SK-N-SH (cell line): ENCODE results near the gene MAP2K5. TPM values are rescaled to one million over a fixed set of nuclear protein-coding genes. Genes with fewer than 3 reads are reported as not detected.

Source experiments
- CTCF ChIA-PET: fragments of 300-600, 350-600 bp; formaldehyde crosslinking; extraction: SDS; loops from one replicate; lab custom pipeline; 2021; lab: Yijun Ruan, JAX
- POLR2A ChIA-PET: fragments of 350-600 bp; sonication (Branson Sonifier 250); formaldehyde crosslinking; extraction: SDS; loops from one replicate; lab custom pipeline; 2020; ENCODE audit warnings: antibody characterized with exemption, inconsistent platforms; lab: Yijun Ruan, JAX
- DNase-seq: peaks from one replicate; pipeline ENCODE4 v3.0.0; 2012
- H2AFZ ChIP-seq: fragments of 200-600 bp; sonication (generic); 2 replicates; pipeline ENCODE4 v1.8.1; 2016; ENCODE audit warnings: antibody characterized with exemption, mild to moderate bottlenecking, low read depth
- H3F3A ChIP-seq: fragments of 200-600 bp; sonication (generic); replicated peaks from 2 replicates; pipeline ENCODE3; 2016; ENCODE audit warnings: antibody characterized with exemption, mild to moderate bottlenecking; ENCODE audit not compliant: insufficient read depth
- H3K27ac ChIP-seq, 2 experiments: fragments of 200-500 bp in 1 of 2; fragments of 200-600 bp in 1 of 2; sonication (Bioruptor generic) in 1 of 2; sonication (generic), shearing (Covaris generic) in 1 of 2; 2 replicates each; pipeline versions ENCODE4 v1.5.1 to v1.6.1; 2014 to 2016; ENCODE audit warnings: low read depth in 2 of 2, inconsistent platforms in 1 of 2, low read length in 1 of 2, mild to moderate bottlenecking in 1 of 2, mixed read lengths in 1 of 2
- H3K27me3 ChIP-seq: fragments of 200-600 bp; sonication (generic), shearing (Covaris generic); 2 replicates; pipeline ENCODE4 v1.6.1; 2016; ENCODE audit warnings: mixed run types; ENCODE audit not compliant: insufficient read depth
- H3K36me3 ChIP-seq, 2 experiments: fragments of 200-500 bp in 1 of 2; fragments of 200-600 bp in 1 of 2; sonication (Bioruptor generic) in 1 of 2; sonication (generic) in 1 of 2; replicated peaks in 1 of 2; 2 replicates each; pipeline versions ENCODE3 to v1.5.1; 2014 to 2016; ENCODE audit warnings: low read length in 1 of 2, mild to moderate bottlenecking in 1 of 2; ENCODE audit not compliant: insufficient read depth in 2 of 2, control insufficient read depth in 1 of 2
- H3K4me1 ChIP-seq, 2 experiments: fragments of 200-500 bp in 1 of 2; fragments of 200-600 bp in 1 of 2; sonication (Bioruptor generic) in 1 of 2; sonication (generic), shearing (Covaris generic) in 1 of 2; 2 replicates each; pipeline versions ENCODE4 v1.5.1 to v1.6.1; 2014 to 2016; ENCODE audit warnings: low read depth in 1 of 2, low read length in 1 of 2, mixed run types in 1 of 2; ENCODE audit not compliant: insufficient read depth in 2 of 2, control insufficient read depth in 1 of 2
- H3K4me2 ChIP-seq: fragments of 200-600 bp; sonication (generic), shearing (Covaris generic); 2 replicates; pipeline ENCODE4 v1.6.1; 2017; ENCODE audit warnings: mixed run types
- H3K4me3 ChIP-seq, 2 experiments: fragments of 200-500 bp in 1 of 2; fragments of 200-600 bp in 1 of 2; sonication (Bioruptor generic) in 1 of 2; sonication (generic), shearing (Covaris generic) in 1 of 2; 2 replicates each; pipeline versions ENCODE4 v1.5.1 to v1.8.1; 2014 to 2016; ENCODE audit warnings: low read depth in 2 of 2, inconsistent platforms in 1 of 2, low read length in 1 of 2, mild to moderate bottlenecking in 1 of 2, mixed read lengths in 1 of 2, moderate library complexity in 1 of 2
- H3K79me2 ChIP-seq: fragments of 200-600 bp; sonication (generic); 2 replicates; pipeline ENCODE4 v1.8.1; 2017; ENCODE audit warnings: mild to moderate bottlenecking; ENCODE audit not compliant: insufficient read depth
- H3K9ac ChIP-seq: fragments of 200-600 bp; sonication (generic); 2 replicates; pipeline ENCODE4 v1.6.1; 2017; ENCODE audit warnings: mixed run types
- H3K9me2 ChIP-seq: fragments of 200-600 bp; sonication (generic); 2 replicates; pipeline ENCODE4 v1.6.1; 2017; ENCODE audit warnings: mixed run types
- H3K9me3 ChIP-seq: fragments of 200-600 bp; sonication (generic); 2 replicates; pipeline ENCODE4 v1.6.1; 2017; ENCODE audit warnings: mixed run types, mild to moderate bottlenecking, moderate library complexity
- H4K20me1 ChIP-seq: fragments of 200-600 bp; sonication (generic); 2 replicates; pipeline ENCODE4 v1.6.1; 2017; ENCODE audit warnings: mild to moderate bottlenecking, mixed run types; ENCODE audit not compliant: insufficient read depth
- CHD2 ChIP-seq: fragments of 150-350 bp; IDR thresholded peaks from 2 replicates; pipeline ENCODE4 v1.6.1; 2018; ENCODE audit warnings: low read length; ENCODE audit not compliant: partially characterized antibody
- ELF1 ChIP-seq: IDR thresholded peaks from 2 replicates; pipeline ENCODE4 v1.4.0; 2012
- EP300 ChIP-seq, 2 experiments: IDR thresholded peaks; 2 replicates each; pipeline versions ENCODE4 v1.4.0 to v1.6.1; 2012; ENCODE audit warnings: borderline replicate concordance in 1 of 2, low read depth in 1 of 2, low read length in 1 of 2
- FOSL2 ChIP-seq: IDR thresholded peaks from 2 replicates; pipeline ENCODE4 v1.4.0; 2012; ENCODE audit warnings: low read depth, mild to moderate bottlenecking, moderate library complexity, borderline replicate concordance
- FOXJ3 ChIP-seq: sonication (generic); formaldehyde crosslinking; IDR thresholded peaks from 2 replicates; pipeline ENCODE4 v1.5.1; 2020; ENCODE audit warnings: mild to moderate bottlenecking, missing genetic modification reagents
- GATA2 ChIP-seq: sonication (generic); formaldehyde crosslinking; IDR thresholded peaks from 2 replicates; pipeline ENCODE4 v1.5.0; 2020; ENCODE audit warnings: mild to moderate bottlenecking, missing genetic modification reagents
- IRF3 ChIP-seq: fragments of 150-350 bp; IDR thresholded peaks from 2 replicates; pipeline ENCODE4 v1.6.1; 2016; ENCODE audit warnings: mild to moderate bottlenecking, low read depth, low read length
- MEF2A ChIP-seq: IDR thresholded peaks from 2 replicates; pipeline ENCODE4 v1.4.0; 2012; ENCODE audit warnings: low read depth, borderline replicate concordance
- MXI1 ChIP-seq: IDR thresholded peaks from 2 replicates; pipeline ENCODE4 v1.6.1; 2012; ENCODE audit warnings: mild to moderate bottlenecking, low read depth, low read length, improper control_type of control experiment
- NFIC ChIP-seq: IDR thresholded peaks from 2 replicates; pipeline ENCODE4 v1.4.0; 2012; ENCODE audit warnings: borderline replicate concordance
- POLR2AphosphoS5 ChIP-seq: IDR thresholded peaks from 2 replicates; pipeline ENCODE4 v1.6.1; 2012; ENCODE audit warnings: low read depth, low read length
- RXRA ChIP-seq: IDR thresholded peaks from 2 replicates; pipeline ENCODE4 v1.4.0; 2012; ENCODE audit warnings: low read depth, mild to moderate bottlenecking, borderline replicate concordance
- SIN3A ChIP-seq: IDR thresholded peaks from 2 replicates; pipeline ENCODE4 v1.6.1; 2012; ENCODE audit warnings: low read depth, mild to moderate bottlenecking, low read length, moderate library complexity, borderline replicate concordance
- TCF12 ChIP-seq: IDR thresholded peaks from 2 replicates; pipeline ENCODE4 v1.4.0; 2012
- TEAD4 ChIP-seq: IDR thresholded peaks from 2 replicates; pipeline ENCODE4 v1.4.0; 2012; ENCODE audit warnings: mild to moderate bottlenecking, borderline replicate concordance; ENCODE audit not compliant: insufficient read depth
- YY1 ChIP-seq: IDR thresholded peaks from 2 replicates; pipeline ENCODE4 v1.4.0; 2012; ENCODE audit warnings: low read depth, mild to moderate bottlenecking
- ZBTB33 ChIP-seq: IDR thresholded peaks from 2 replicates; pipeline ENCODE4 v1.4.0; 2012; ENCODE audit warnings: low read depth, borderline replicate concordance
- WGBS: methylation state at CpG from one replicate; pipeline ENCODE4 v1.1.6; 2017; ENCODE audit warnings: low lambda C conversion rate; 5-methylcytosine and 5-hydroxymethylcytosine counted together
- polyA plus RNA-seq, 3 experiments: library from polyadenylated mRNA; depleted of rRNA; stranded (reverse); fragments of >200 nt; gene quantifications; 2 replicates each; pipeline ENCODE4 v1.2.3, GENCODE V29; 2012
- TF ChIP-seq, protein P1 (sequence below): IDR thresholded peaks from 2 replicates; pipeline ENCODE4 v1.4.0; 2012; ENCODE audit warnings: low read depth, borderline replicate concordance
- TF ChIP-seq, protein P2 (sequence below): IDR thresholded peaks from 2 replicates; pipeline ENCODE4 v1.4.0; 2012; ENCODE audit warnings: low read depth

MAP2K5 gene
- polyA plus RNA-seq, 1 of the 3 experiments (the other 2 are of a cell fraction), result 6.2 TPM

- H3K4me3 ChIP-seq, result no peak overlapping the region
- H3F3A ChIP-seq, result peaks cover 4% of the 10 kb centered on the region
- H3K36me3 ChIP-seq, result no peaks in the 10 kb centered on the region
- no peak for TF ChIP-seq RXRA
- TF ChIP-seq FOXJ3 (CRISPR knock-in tag), result no peak
- no peak for TF ChIP-seq GATA2 (CRISPR knock-in tag)
- no peak for TF ChIP-seq IRF3
- no peak for TF ChIP-seq CHD2
- TF ChIP-seq SIN3A, result no peak
- no peak for TF ChIP-seq YY1
- no peak for TF ChIP-seq TEAD4
- no peak for TF ChIP-seq TCF12
- no peak for TF ChIP-seq NFIC
- TF ChIP-seq EP300 (IDR thresholded peaks at IDR 0.05; ENCODE audit: borderline replicate concordance in 1 of 2, low read depth in 1 of 2, low read length in 1 of 2), result no peak
- TF ChIP-seq, protein P1, sequence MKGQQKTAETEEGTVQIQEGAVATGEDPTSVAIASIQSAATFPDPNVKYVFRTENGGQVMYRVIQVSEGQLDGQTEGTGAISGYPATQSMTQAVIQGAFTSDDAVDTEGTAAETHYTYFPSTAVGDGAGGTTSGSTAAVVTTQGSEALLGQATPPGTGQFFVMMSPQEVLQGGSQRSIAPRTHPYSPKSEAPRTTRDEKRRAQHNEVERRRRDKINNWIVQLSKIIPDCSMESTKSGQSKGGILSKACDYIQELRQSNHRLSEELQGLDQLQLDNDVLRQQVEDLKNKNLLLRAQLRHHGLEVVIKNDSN, result no peak
- H4K20me1 ChIP-seq, result no peaks in the 10 kb centered on the region
- DNase-seq, result no peak
- no peak overlapping the region for H3K9ac ChIP-seq
- no peaks in the 10 kb centered on the region for H3K79me2 ChIP-seq
- H3K27ac ChIP-seq, result no peak overlapping the region
- ChIA-PET POLR2A (no interaction called here), CTCF (no interaction called here)
- H3K27me3 ChIP-seq, result no peaks in the 10 kb centered on the region
- H3K9me2 ChIP-seq, result no peaks in the 10 kb centered on the region
- no peak overlapping the region for H3K4me2 ChIP-seq
- H2AFZ ChIP-seq, result no peak overlapping the region
- 92% methylated on average over 5 of the region's 5 CpGs for WGBS
- peaks cover 0 to 3% of the 10 kb centered on the region in 2 experiments; a peak in 2 of 4 replicates for H3K4me1 ChIP-seq
- H3K9me3 ChIP-seq, result no peaks in the 10 kb centered on the region
These were observed 37.7 kb upstream of the MAP2K5 start for GRCh38 chr15:67504796-67505195.

GRCh38 chr15:67505675-67506572, 36.6 kb upstream of the MAP2K5 start:
- H3K9me3 ChIP-seq, result no peaks in the 10 kb centered on the region
- no peak overlapping the region for H2AFZ ChIP-seq
- H3K9ac ChIP-seq, result no peak overlapping the region
- no peaks in the 10 kb centered on the region for H3K79me2 ChIP-seq
- H3K4me3 ChIP-seq, result no peak overlapping the region
- peaks cover 0 to 10% of the 10 kb centered on the region in 2 experiments; a peak in 2 of 4 replicates for H3K4me1 ChIP-seq
- H3K9me2 ChIP-seq, result no peaks in the 10 kb centered on the region
- WGBS, result 75% methylated on average over 5 of the region's 5 CpGs
- no peaks in the 10 kb centered on the region for H3K36me3 ChIP-seq
- peaks cover 12% of the 10 kb centered on the region for H3F3A ChIP-seq
- H3K27ac ChIP-seq, result no peak overlapping the region
- no peak overlapping the region for H3K4me2 ChIP-seq
- ChIA-PET CTCF (interaction anchor here (1.1 to 1.2 kb wide), 2 partner anchors 49 to 330 kb away, joined by 3 read pairs; no protein-coding TSS in a partner anchor), POLR2A (no interaction called here)
- no peaks in the 10 kb centered on the region for H4K20me1 ChIP-seq
- no peak for DNase-seq
- no peaks in the 10 kb centered on the region for H3K27me3 ChIP-seq
- TF ChIP-seq ZBTB33 (no peak), POLR2AphosphoS5 (no peak), MEF2A (no peak), GATA2 (CRISPR knock-in tag) (no peak), FOSL2 (no peak), TEAD4 (no peak), MXI1 (no peak), RXRA (no peak), FOXJ3 (CRISPR knock-in tag) (no peak), ELF1 (no peak)
- TF ChIP-seq, protein P1, result no peak
- TF ChIP-seq, protein P2, sequence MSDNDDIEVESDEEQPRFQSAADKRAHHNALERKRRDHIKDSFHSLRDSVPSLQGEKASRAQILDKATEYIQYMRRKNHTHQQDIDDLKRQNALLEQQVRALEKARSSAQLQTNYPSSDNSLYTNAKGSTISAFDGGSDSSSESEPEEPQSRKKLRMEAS, result no peak
